ENCODE data around the gene IYD.

- TF ChIP-seq RAD21 (IDR thresholded peaks at IDR 0.05; ENCODE audit: low read depth): no peak
- no peak for TF ChIP-seq MAX (IDR thresholded peaks at IDR 0.05)
- TF ChIP-seq CEBPB (IDR thresholded peaks at IDR 0.05): no peak
- no peak for TF ChIP-seq YY1 (IDR thresholded peaks at IDR 0.05; ENCODE audit: low read depth)
- TF ChIP-seq TCF12 (IDR thresholded peaks at IDR 0.05; ENCODE audit: low read depth): no peak
These were observed 66.5 kb downstream of the IYD start for GRCh38 chr6:150435360-150435759.

All from Ishikawa (cell line).